HepG2 (cell line): ENCODE data around the gene TBR1. TPM values are rescaled to one million over a fixed set of nuclear protein-coding genes. Genes with fewer than 3 reads are reported as not detected.

Experiments
- ATAC-seq: fragments of 200-7000 bp; cut with Tn5 transposase; 3 replicates; pipeline ENCODE4 v1.9.1; 2020; ENCODE audit warnings: mild to moderate bottlenecking, moderate library complexity
- BruUV-seq: library from RNA; stranded (reverse); fragments of 400-500 nt; replicated peaks from 2 replicates; lab custom pipeline; 2021; lab: Mats Ljungman, UMichigan
- CTCF ChIA-PET: fragments of 300-600 bp; formaldehyde crosslinking; extraction: SDS; loops from one replicate; lab custom pipeline; 2021; ENCODE audit warnings: low total read pairs, inconsistent platforms, low intra/inter-chr PET ratio; lab: Yijun Ruan, JAX
- POLR2A ChIA-PET: fragments of 350-600 bp; sonication (Branson Sonifier 250); formaldehyde crosslinking; loops from one replicate; lab custom pipeline; 2020; ENCODE audit warnings: antibody characterized with exemption, inconsistent platforms; lab: Yijun Ruan, JAX
- DNase-seq: peaks from one replicate; pipeline ENCODE4 v3.0.0-alpha.2; 2015; ENCODE audit warnings: low spot score
- FAIRE-seq: peaks from 3 replicates; lab custom pipeline; 2011; peaks lifted over from hg19 to GRCh38; lab: Jason Lieb, UNC
- H2AFZ ChIP-seq: one replicate; pipeline ENCODE4 v1.6.1; 2011; ENCODE audit warnings: low read length, inconsistent platforms
- H3K27ac ChIP-seq: fragments of 300-600 bp; 3 replicates; pipeline ENCODE4 v1.8.0; 2011; ENCODE audit warnings: mixed run types, mild to moderate bottlenecking, mixed read lengths, low read length, inconsistent platforms; ENCODE audit not compliant: insufficient read depth; ENCODE audit errors: extremely low read length
- H3K27me3 ChIP-seq, 2 experiments: fragments of 200-600 bp in 1 of 2; 2 replicates in 1 of 2; 3 replicates in 1 of 2; pipeline versions ENCODE4 v1.6.0 to v1.8.0; 2011; ENCODE audit warnings: low read length in 2 of 2, mild to moderate bottlenecking in 2 of 2, moderate library complexity in 2 of 2, inconsistent platforms in 1 of 2; ENCODE audit not compliant: insufficient read depth in 2 of 2, control insufficient read depth in 1 of 2
- H3K36me3 ChIP-seq, 2 experiments: fragments of 200-600 bp in 1 of 2; replicated peaks in 1 of 2; 2 replicates in 1 of 2; 3 replicates in 1 of 2; pipeline versions ENCODE4 v1.5.1 to v1.8.0; 2011; ENCODE audit warnings: low read length in 2 of 2, inconsistent platforms in 1 of 2; ENCODE audit not compliant: insufficient read depth in 2 of 2, control insufficient read depth in 1 of 2
- H3K4me1 ChIP-seq: 2 replicates; pipeline ENCODE4 v1.5.1; 2012; ENCODE audit warnings: low read length, inconsistent platforms; ENCODE audit not compliant: insufficient read depth
- H3K4me2 ChIP-seq: 2 replicates; pipeline ENCODE4 v1.6.0; 2011; ENCODE audit warnings: low read depth, low read length, inconsistent platforms
- H3K4me3 ChIP-seq, 3 experiments: fragments of 200-600 bp in 1 of 3; sonication (generic), shearing (Covaris generic) in 1 of 3; replicated peaks in 1 of 3; 2 replicates each; pipeline ENCODE4 v1.5.1; 2011 to 2016; ENCODE audit warnings: low read length in 3 of 3, inconsistent platforms in 2 of 3, low read depth in 2 of 3, mild to moderate bottlenecking in 2 of 3, control low read depth in 1 of 3, mixed read lengths in 1 of 3; ENCODE audit not compliant: insufficient read depth in 1 of 3
- H3K79me2 ChIP-seq: one replicate; pipeline ENCODE4 v1.6.1; 2011; ENCODE audit warnings: low read length, inconsistent platforms; ENCODE audit not compliant: insufficient read depth
- H3K9ac ChIP-seq: 2 replicates; pipeline ENCODE4 v1.6.0; 2011; ENCODE audit warnings: mild to moderate bottlenecking, low read depth, low read length, inconsistent platforms; ENCODE audit not compliant: insufficient read depth
- H3K9me3 ChIP-seq: 2 replicates; pipeline ENCODE4 v1.5.1; 2012; ENCODE audit warnings: mild to moderate bottlenecking, low read length
- H4K20me1 ChIP-seq: 2 replicates; pipeline ENCODE4 v1.6.0; 2011; ENCODE audit warnings: inconsistent platforms, mild to moderate bottlenecking, low read length, moderate library complexity; ENCODE audit not compliant: insufficient read depth
- CEBPB ChIP-seq: IDR thresholded peaks from 2 replicates; pipeline ENCODE4 v1.6.1; 2011; ENCODE audit warnings: low read depth, low read length, improper control_type of control experiment, borderline replicate concordance
- CEBPG ChIP-seq: IDR thresholded peaks from 2 replicates; pipeline ENCODE4 v1.6.1; 2016
- MLLT10 ChIP-seq: sonication (generic); formaldehyde crosslinking; IDR thresholded peaks from 2 replicates; pipeline ENCODE4 v1.4.0; 2020; ENCODE audit warnings: missing genetic modification reagents
- ZMYM4 ChIP-seq: sonication (generic); formaldehyde crosslinking; IDR thresholded peaks from 2 replicates; pipeline ENCODE4 v1.8.1; 2023; ENCODE audit warnings: mild to moderate bottlenecking, missing genetic modification reagents
- WGBS: methylation state at CpG from one replicate; pipeline ENCODE4 v1.1.6; 2017; ENCODE audit warnings: low lambda C conversion rate; 5-methylcytosine and 5-hydroxymethylcytosine counted together
- in situ Hi-C: cut with HindIII; loops from 2 replicates; pipeline ENCODE4 v1.10.0; 2017; ENCODE audit warnings: low pct_unique_long_range_greater_than_20kb; ENCODE audit not compliant: extremely low pct_ligation_motif_present
- intact Hi-C: fragments of 100-400 bp; cut with micrococcal nuclease; formaldehyde crosslinking; loops from one replicate; pipeline ENCODE4 v1.10.0; 2022; ENCODE audit not compliant: unreplicated experiment
- polyA plus RNA-seq, 8 experiments: library from polyadenylated mRNA; depleted of rRNA in 3 of 8; stranded (reverse) in 7 of 8; unstranded in 1 of 8; fragments of >200 nt; fragmentation: Illumina TruSeq in 4 of 8; extraction: Trizol in 4 of 8; gene quantifications; 2 replicates each; pipeline versions ENCODE4 v1.2.1 to v1.2.3, GENCODE V29; 2011 to 2016; ENCODE audit warnings: low read depth in 4 of 8, missing spikeins in 1 of 8, mixed read lengths in 1 of 8; ENCODE audit not compliant: insufficient read depth in 1 of 8
- total RNA-seq, 5 experiments: library from RNA; depleted of rRNA; stranded (reverse); fragments of >200 nt; fragmentation: Illumina TruSeq; extraction: Trizol; gene quantifications; 2 replicates each; pipeline ENCODE4 v1.2.3, GENCODE V29; 2016; ENCODE audit warnings: low read depth in 1 of 5
- TF ChIP-seq, protein P1 (sequence below): sonication (generic); formaldehyde crosslinking; IDR thresholded peaks from 2 replicates; pipeline ENCODE4 v1.4.0; 2020; ENCODE audit warnings: missing genetic modification reagents, low read depth, mild to moderate bottlenecking, borderline replicate concordance
- TF ChIP-seq, protein P2 (sequence below), 2 experiments: fragments of 450-650 bp in 1 of 2; sonication (generic) in 1 of 2; formaldehyde crosslinking; IDR thresholded peaks; 2 replicates each; pipeline versions ENCODE4 v1.5.0 to v1.8.0; 2020 to 2022; ENCODE audit warnings: mild to moderate bottlenecking in 1 of 2, missing genetic modification reagents in 1 of 2

TBR1 gene
- total and polyA plus RNA-seq, 2 of the 13 experiments (the other 11 are each of a cell fraction or from before 2014, with no cell fraction given), result not detected

DNA sequence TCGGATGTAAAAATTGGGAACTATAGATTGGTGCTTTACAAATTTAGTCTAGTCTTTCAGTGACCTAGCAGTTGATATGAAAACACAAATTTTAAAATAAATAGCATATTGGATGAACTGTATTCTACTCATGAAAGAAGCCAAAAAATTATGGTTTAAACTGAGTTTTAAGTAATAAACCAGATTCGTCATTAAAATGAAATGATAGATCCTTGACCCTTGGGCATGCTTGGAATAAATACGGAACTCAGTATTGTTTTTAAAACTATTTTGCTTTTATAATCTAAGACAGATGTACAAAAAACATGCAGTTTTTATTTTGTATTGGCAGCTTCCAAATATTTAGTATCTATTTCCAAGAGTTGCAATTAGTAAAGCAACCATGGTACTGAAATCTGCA lies 34.6 kb upstream of the TBR1 start (continued):
- TF ChIP-seq ZMYM4 (CRISPR knock-in tag) (no peak), MLLT10 (CRISPR knock-in tag) (no peak)

DNA sequence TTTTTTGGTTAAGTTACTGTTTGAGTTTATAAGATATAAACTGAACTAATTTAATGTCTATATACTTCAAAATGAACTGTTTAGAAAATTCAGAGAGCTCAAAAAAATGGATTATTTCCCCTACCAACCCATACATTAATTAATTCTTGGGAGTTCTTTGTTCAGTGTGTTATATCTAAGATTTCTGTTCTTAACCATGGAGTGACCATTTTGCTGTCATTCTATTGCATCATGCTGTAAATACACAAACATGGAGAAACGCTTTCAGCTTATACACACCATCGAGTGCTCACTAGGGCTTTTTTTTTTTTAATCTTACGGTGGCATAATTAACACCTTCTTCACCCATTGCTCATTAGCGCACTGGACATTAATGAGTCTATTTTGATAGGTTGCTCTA lies 33.4 kb upstream of the TBR1 start:
- no peak overlapping the region for H3K4me3 ChIP-seq
- ChIA-PET CTCF (no interaction called here), POLR2A (no interaction called here)
- in situ Hi-C loops (no loop called here), intact Hi-C loops (no loop called here)
- H3K9ac ChIP-seq, result no peak overlapping the region
- no peaks in the 10 kb centered on the region for H3K27me3 ChIP-seq
- TF ChIP-seq CEBPG (CRISPR knock-in tag), result 0 out of 2 replicates have a peak, but pooled peaks have one; percentile 6
- TF ChIP-seq, protein P1, sequence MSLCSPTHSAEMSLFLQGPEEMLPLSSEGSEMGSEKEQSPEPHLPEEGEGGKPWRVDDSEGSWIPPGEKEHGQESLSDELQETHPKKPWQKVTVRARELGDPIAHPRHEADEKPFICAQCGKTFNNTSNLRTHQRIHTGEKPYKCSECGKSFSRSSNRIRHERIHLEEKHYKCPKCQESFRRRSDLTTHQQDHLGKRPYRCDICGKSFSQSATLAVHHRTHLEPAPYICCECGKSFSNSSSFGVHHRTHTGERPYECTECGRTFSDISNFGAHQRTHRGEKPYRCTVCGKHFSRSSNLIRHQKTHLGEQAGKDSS, result no peak
- TF ChIP-seq, protein P2, sequence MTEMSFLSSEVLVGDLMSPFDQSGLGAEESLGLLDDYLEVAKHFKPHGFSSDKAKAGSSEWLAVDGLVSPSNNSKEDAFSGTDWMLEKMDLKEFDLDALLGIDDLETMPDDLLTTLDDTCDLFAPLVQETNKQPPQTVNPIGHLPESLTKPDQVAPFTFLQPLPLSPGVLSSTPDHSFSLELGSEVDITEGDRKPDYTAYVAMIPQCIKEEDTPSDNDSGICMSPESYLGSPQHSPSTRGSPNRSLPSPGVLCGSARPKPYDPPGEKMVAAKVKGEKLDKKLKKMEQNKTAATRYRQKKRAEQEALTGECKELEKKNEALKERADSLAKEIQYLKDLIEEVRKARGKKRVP (CRISPR knock-in tag; IDR thresholded peaks at IDR 0.05), result peak in 1 of 2 experiments; percentile 42; a peak in 1 of 4 replicates
- peak; percentile 32; the same call in 1 of the 2 replicates for TF ChIP-seq CEBPB
- no peaks in the 10 kb centered on the region for H3K79me2 ChIP-seq
- FAIRE-seq, result no peak
- H3K4me2 ChIP-seq, result no peak overlapping the region
- no peaks in the 10 kb centered on the region for H3K4me1 ChIP-seq
- BruUV-seq, result no TSS peak
- DNase-seq, result no peak
- H3K27ac ChIP-seq, result no peak overlapping the region
- H3K36me3 ChIP-seq, result peaks cover 3 to 18% of the 10 kb centered on the region in 2 experiments; a peak in 4 of 5 replicates
- ATAC-seq, result no peak
- no peak overlapping the region for H2AFZ ChIP-seq
- no peaks in the 10 kb centered on the region for H3K9me3 ChIP-seq
- WGBS, result 99% methylated on average over 4 of the region's 4 CpGs
- H4K20me1 ChIP-seq, result no peaks in the 10 kb centered on the region
